Measurements from ENCODE around the gene S100A1.
"Not testable (repeated sequence)": the region's sequence is repeated elsewhere in the genome, so short reads cannot be mapped to it uniquely, and the experiment has no call there.

S100A1 gene

DNA sequence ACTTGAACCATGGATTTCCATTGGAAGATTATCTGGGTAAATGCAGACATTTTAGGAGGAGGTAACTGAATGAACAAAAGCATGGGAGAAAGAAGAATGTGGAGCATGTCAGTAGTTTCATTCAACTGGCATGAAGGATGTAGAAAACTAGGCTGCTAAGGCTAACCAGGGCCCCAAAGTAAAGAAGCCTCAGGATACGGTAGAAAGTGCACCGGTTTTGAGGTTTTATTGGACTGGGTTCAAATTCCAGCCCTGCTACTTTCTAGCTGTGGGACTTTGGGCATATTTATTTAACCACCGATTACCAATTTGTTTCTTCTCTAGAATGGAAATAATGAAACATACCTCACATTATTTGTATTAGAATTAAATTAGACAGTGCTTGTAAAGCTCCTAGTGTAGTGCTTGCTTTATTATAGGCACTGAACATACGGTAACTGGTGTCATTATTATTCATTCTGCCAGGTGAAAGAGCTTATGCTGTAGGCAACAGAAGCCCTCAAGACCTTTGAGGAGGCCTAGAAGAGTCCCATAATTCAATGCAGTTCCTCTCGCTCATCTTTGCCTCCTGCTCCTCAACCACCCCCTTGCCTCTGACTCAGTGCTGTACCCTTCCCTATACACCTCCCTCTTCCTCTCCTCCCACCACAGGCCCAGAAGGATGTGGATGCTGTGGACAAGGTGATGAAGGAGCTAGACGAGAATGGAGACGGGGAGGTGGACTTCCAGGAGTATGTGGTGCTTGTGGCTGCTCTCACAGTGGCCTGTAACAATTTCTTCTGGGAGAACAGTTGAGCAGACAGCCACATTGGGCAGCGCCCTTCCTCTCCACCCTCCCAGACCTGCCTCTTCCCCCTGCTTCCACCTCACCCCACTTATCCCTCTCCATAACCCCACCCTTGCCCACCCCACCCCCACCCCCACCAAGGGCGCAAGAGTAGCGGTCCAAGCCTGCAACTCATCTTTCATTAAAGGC, 3.1 kb downstream of the S100A1 start:
- no peak for DNase-seq

DNA sequence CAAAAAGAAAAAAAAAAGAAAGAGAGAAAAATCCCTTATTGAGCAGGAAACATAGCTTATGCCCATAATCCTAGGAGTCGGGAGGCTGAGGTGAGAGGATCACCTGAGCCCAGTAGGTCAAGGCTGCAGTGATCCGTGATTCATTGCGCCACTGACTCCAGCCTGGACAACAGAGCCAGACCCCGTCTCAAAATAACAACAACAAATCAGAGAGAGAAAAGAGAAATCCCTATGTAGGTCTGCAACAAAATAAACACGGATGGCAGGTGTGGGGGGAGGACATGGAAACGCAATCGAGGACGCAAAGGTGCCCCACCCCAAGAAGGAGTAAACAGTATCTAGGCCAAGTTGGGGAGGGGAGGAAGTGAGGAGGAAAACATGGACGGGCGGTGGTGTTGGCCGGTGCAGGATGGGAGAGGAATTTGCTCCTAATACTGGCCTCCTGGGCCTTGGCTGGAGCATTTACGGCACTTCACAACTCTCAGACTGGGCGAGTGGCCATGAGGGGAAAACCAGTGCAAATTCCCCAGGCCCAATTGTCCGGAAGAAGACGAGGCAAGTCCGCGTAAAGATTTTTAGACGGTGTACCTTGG, 5.0 kb downstream of the S100A1 start:
- DNase-seq = no peak

DNA sequence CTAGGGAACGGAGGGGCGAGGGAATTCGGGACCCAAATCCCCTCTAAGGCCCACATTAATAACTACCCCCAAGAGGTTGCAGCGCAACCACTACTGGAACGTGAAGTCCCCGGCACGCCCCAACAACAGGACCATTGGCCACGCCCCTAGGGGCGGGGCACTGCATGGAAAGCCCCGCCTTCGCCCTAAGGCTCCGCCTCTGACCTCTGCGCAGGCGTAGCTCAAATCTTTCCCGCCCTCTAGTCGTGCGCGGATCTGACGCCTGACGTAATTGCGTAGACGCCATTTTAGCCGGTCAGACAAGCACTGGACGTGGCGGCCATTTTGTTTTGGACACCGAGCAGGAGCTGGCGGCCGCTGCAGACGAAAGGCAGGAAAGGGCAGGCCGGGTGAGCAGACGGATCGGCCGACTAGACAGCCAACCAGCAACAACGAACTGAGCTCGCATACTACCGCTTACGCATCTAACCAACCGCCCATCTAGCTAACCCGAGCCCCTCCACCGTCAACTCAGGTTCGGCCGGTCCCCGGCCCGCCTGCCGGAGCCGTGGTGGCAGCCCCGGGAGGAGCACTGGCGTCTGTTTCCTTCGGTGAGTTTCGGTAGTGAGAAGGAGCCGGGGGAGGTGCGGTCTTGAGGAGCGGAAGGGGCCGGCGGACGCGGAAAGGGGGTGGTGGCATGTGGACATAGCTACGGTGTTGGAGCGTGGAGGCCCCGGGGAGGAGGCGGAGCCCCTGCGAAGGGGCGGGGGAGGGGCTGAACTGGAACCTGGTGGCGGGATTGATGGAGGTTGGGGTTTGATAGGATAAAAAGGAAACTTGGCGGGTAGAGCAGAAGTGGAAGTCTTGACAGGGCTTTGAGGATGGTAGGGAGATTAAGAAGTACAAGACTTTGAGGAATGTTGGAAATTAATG, 5.8 kb downstream of the S100A1 start, which contains the start of gene CHTOP:
Gene CHTOP, plus strand, starts transcription at position 313 of the 912 bp plus-strand sequence. CDS start 2,523 bp downstream, outside the sequence.
- DNase-seq = peak; percentile 96

DNA sequence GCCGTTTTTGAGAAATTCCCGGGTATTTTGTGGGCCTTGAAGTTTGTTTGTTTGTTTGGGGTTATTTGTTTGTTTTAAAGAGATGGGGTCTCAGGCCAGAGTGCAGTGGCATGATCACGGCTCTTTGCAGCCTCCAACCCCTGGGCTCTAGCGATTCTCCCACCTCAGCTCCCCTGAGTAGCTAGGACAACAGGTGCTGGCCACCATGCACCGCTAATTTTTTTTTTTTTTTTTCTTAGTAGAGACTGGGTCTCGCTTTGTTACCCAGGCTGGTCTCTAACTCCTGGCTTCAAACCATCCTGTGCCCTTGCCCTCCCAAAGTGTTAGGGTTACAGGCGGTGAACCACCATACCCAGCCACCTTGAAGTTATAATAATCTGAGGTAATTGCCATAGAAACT, 7.6 kb downstream of the S100A1 start:
- DNase-seq = no peak

DNA sequence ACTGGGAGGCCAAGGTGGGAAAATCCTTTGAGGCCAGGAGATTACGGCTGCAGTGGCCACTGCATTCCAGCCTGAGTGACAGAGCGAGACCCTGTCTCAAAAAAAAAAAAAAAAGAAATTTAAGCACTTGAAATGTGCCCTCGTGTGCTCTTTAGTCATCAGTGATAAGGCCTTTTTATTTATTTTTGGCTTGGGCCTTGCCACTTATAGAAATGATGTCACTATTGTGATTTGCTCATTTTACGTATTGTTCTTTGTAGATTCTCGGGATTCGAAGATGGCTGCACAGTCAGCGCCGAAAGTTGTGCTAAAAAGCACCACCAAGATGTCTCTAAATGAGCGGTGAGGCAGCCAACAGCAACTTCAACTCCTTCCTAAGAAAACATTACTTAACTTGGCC, 8.1 kb downstream of the S100A1 start:
- no peak for DNase-seq

DNA sequence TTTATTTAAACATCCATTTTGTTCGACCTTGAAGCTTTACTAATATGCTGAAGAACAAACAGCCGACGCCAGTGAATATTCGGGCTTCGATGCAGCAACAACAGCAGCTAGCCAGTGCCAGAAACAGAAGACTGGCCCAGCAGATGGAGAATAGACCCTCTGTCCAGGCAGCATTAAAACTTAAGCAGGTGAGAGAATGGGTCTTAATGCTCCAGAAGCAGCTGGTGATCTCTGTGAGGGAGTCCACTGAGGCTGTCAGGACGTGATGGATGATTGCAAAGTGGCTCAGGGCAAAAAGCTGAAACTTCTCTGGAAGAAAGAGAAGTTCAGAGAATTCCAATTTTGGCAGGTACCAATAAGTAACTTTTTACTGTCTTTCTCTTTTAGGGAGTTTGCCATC, 10.0 kb downstream of the S100A1 start:
- no peak for DNase-seq

DNA sequence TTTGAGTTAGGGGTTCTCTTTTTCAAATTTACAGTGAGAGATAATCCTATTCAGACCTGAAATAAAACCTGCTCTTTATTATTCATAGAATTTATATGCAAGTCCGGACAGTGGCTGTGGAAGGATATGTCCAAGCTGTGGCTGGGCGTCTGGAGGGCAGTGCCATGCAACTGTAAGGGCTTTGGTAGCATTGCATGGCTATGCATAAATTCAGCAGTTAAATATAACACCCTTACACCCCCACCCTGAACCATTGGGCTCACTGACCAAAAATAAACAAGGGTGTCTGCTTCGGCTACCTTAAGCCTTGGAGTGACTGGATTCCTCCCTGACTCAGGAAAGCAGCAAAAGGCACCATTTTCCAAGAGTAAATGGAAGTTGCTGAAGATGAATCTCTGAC, 11.0 kb downstream of the S100A1 start:
- DNase-seq = no peak

DNA sequence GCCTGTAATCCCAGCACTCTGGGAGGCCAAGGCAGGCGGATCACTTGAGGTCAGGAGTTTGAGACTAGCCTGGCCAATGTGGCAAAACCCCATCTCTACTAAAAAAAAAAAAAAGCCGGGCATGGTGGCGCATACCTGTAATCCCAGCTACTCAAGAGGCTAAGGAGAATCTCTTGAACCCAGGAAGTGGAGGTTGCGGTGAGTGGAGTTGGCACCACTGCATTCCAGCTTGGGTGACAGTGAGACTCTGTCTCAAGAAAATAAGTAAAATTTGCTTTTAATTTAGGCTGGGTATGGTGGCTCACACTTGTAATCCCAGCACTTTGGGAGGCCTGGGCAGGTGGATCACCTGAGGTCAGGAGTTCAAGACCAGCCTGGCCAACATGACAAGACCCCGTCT, 12.0 kb downstream of the S100A1 start:
- not testable (repeated sequence) for DNase-seq

DNA sequence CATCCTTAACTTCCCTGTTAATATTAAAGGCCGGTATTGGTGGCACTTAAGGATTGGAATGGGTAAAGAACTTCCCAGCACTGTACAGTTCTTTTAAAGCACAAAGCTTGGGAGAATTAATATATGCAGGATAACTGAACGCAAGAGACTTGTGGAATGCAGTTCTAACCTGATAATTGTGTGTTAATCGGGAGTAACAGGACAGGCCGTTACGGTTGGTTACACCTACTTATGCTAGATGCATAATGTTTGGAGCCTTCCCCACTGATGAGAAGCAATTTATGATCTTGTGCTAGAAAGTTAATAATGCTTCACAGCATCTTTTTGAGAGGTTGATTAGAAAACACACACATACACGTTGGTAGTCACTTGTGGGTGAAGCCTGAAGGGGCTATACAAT, 12.6 kb downstream of the S100A1 start:
- no peak for DNase-seq

DNA sequence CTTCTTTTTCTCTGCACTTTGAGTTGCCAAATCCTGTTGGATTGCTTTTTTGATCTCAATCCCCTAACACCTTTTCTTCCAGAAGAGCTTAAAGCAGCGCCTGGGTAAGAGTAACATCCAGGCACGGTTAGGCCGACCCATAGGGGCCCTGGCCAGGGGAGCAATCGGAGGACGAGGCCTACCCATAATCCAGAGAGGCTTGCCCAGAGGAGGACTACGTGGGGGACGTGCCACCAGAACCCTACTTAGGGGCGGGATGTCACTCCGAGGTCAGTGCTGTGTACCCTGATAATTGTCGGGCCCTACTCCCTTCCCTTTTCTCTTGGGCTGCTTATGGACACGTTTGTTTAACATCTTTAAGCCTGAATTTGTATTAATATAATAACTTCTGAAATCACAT, 13.9 kb downstream of the S100A1 start:
- DNase-seq = no peak

DNA sequence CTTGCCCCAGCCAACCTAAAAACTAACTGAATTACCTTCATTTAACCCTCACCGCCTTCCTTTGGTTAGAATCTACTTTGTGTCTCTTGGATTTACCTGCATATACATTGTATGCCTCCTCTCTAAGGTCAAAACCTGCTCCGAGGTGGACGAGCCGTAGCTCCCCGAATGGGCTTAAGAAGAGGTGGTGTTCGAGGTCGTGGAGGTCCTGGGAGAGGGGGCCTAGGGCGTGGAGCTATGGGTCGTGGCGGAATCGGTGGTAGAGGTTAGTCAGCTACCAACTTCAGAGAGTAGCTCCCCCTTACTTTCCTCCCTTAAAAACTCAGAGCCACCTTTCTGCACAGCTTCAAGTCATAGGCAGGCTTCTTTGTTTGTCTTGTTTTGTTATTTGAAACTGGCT, 14.9 kb downstream of the S100A1 start:
- no peak for DNase-seq

DNA sequence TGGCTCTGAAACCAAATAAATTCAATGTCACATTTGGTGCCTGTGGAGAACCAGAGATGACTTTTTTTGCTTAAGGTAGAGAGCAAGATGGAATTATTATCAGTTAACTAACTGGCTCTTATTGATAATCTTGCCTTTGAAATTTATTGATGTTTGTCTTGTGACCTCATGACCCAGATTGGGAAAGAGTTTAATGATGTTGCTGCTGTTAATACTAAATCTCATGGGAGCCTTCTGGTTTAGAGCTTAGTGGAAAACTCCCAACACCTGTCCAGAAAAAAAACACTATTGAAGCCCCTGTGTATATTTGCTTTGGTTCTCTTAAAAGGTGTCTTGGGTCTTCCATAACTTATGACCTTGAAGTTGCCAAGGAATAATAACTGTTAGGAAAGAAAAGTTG, 15.6 kb downstream of the S100A1 start:
- DNase-seq = no peak

DNA sequence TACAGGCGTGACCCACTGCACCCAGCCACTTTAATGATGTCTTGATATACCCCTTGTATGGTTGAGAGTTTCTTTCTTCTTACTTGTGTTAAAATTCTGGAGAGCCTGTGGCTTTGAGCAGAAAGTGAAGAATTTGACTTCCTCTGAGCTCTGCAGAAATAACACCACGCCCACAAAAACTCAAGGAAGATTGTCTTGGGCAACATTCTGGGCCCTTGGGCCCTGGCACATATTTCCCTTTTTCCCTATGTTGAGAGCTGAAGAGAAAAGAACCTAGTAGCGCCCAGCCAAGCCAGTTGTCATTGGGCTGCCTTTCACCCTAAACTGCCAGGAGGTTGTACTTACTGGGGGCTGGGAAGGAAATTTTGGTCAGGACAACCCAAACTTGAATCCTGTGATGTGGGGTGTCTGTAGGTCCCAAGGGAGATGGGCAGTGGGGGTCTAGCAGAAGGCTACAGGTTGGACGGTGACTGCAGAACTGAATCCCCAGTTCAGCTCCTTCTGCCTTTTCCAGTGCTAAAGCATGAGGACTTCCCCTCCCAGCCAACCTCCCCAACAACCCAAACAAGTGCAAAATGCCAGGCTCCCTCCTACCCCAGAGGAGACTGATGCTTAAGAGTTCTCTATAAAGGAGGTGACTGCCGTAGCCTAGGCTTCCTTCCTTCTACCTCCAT, 18.6 kb downstream of the S100A1 start:
- no peak for DNase-seq

DNA sequence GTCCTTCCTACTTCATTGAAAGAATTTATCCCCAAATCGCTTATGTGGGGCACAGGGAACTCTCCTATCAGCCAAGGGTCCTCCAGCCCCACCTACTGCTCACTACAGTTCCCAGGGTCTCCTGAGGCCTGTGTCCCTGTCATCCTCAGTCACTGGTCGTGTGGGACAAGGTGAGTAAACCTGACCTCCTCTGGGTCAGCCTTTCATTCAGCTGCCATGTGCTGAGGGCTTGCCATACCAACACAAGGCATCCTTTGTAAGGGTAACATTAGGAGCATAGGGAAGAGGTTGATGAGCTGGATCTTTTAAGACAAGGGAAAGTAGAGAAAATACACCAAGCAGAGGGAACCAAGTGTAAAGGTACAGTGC, 19.1 kb downstream of the S100A1 start:
- DNase-seq = no peak

DNA sequence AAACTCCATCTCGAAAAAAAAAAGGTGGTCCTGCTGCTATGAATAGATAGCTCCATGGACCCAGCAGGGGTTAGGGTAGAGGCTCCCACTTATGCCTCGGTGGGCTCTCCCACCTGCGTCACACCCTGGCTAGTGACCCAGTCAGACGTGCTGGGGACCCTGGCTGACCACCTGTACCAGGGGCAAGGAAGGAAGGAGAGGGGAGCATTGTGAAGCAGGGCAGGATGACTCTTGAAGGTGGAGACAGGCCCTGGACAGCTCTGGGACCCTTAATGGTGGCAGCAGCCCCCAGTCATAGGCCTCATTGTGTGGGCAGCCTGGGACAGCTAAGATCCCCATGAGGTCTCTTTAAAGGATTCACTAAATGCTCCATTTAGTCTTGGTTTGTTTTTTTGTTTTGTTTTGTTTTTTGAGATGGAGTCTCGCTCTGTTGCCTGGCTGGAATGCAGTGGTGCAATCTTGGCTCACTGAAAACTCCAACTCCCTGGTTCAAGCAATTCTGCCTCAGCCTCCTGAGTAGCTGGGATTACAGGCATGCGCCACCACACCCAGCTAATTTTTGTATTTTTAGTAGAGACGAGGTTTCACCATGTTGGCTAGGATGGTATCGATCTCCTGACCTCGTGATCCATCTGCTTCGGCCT, 19.9 kb downstream of the S100A1 start:
- DNase-seq = no peak

DNA sequence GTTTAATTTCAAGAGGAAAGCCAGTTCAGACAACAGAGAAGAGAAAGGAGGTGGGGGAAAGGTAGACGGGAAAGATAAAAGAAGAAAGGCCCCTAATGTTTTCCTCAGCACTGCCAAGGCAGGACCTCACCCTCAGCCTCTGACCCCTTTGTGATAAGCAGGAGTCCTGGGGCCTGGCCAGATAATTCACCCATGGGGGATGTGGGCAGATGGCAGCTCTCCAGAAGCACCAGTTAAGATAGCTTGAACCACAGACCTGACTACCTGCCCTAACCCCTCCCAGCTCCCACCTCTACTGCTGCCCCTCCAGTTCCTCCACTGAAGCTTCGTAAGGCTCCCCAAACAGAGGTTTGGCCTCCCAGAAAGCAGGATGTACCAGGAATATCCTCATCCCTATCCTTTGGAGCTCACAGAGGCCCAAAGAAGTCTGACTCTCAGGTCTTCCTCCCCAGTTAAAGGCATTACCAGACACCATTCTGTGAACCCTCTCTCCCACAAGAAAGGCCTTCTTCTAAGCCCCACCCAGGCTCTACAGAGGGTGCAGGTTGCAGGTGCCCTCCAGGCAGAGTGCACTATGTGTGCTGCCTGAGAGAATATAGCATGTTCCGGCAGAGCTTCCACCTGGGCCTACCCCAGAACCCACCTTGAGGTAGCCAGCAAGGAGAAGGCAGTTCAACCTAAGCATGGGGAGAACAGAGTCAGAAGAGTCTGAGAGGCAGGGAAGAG, 21.1 kb downstream of the S100A1 start:
- DNase-seq = no peak

DNA sequence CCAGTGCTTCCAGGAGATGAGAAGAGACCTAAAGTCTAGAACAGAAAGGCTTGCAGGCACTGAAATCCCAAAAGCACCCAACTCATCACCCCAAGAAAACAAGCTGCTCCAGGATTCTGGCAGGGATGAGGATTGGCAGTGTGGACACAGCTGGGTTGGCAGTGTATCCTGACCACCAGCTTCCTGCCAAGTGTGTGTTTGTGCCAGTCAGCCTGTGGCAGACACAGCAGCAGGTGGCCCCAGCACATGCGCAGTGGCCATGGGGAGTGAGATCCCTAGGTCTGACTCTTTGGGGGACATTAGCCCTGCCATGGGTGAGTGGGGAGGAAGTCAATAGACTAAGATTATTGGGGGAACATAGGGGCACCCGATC, 21.6 kb downstream of the S100A1 start:
- no peak for DNase-seq

DNA sequence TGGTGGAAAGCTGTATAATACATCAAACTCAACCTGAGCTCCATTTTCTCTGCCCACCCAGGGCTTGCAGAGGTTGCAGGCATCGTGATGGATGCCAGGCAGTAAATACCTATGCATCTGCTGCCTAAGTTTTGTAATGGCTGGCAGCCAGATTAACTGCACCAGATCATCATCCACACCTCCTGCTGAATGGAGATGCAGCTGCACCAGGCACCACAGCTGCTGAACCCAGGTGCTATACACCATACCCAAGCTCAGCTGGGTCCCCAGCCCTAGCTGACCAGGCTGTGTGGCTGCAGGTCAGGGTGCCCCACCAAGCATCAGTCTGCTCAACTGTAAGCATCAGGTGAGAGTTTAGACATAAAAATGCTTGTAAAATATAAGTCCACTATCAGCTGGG, 23.5 kb downstream of the S100A1 start:
- no peak for DNase-seq

DNA sequence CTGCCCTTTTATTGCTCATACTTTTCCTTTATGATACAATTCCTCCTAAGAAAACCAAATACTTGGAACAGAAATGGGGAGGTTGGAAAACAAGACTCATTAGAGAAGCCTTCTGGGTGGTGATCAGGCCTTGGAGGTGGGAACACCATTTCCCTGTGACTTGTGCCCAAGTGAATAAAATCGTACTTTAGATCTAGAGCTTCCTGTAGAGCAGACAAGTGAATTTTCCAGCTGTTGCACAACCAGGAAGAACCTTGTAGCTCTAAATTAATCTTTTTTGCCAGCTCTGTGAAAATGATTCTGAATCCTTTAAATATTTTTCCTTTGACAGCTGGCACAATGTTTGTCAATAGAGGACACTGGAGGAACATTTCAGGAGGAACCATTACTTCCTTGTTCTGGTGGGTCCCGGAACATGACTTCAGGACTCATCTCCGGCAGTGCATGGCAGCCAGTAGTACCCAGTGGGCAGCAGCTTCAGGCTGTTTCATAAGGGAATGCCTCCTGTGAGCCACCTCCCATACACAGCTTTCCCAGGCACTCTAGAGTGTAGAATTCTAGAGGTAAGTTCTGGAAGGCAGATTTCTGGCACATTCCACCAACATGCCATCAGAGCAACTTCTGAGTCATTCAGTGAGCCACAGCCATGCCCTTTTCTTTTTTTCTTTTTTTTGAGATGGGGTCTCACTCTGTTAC, 24.7 kb downstream of the S100A1 start:
- no peak for DNase-seq

DNA sequence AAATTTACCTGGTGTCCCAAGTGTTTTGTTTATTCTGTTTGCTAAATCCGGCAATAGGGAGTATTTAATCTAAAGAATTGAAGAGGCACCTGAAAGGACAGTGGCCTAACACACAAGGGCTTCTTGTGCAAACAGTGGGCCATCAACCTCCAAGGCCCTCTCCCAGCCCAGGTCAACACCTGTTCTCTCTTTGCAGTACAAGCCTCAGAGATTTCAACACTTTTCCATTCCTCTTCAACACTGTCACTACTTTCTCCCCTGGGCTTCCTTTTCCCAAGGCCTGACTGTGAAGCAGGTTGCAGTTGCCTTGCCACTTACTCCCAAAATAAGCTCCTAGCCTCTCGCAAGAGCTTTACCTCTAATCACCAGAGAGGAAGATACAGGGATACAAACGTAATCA, 27.1 kb downstream of the S100A1 start:
- DNase-seq = no peak
